HG03103 (cell line): Measurements from ENCODE around the gene TMEM89.

Experiments used
- ATAC-seq: cut with Tn5 transposase; IDR thresholded peaks from one replicate; pipeline ENCODE4 v1.9.1; 2021; ENCODE audit warnings: low read depth; ENCODE audit not compliant: unreplicated experiment

Gene TMEM89

GRCh38 chr3:48644898-48645760, 23.6 kb upstream of the TMEM89 start:
- ATAC-seq = no peak

GRCh38 chr3:48642605-48643004, 21.0 kb upstream of the TMEM89 start:
- ATAC-seq = no peak

- ATAC-seq = no peak
Measured at GRCh38 chr3:48641396-48641795, 19.8 kb upstream of the TMEM89 start.

- ATAC-seq = no peak
Measured at GRCh38 chr3:48639944-48640606, 18.5 kb upstream of the TMEM89 start.

GRCh38 chr3:48637305-48637704, 15.7 kb upstream of the TMEM89 start:
- ATAC-seq = no peak

- no peak for ATAC-seq
Measured at GRCh38 chr3:48636149-48636655, 14.6 kb upstream of the TMEM89 start.

- peak; percentile 79 for ATAC-seq
Measured at GRCh38 chr3:48635222-48636021, 13.9 kb upstream of the TMEM89 start, which contains the start of gene SLC26A6. Gene SLC26A6 (minus strand): TSS chr3:48635461. CDS start chr3:48635393, 68 bp downstream.

GRCh38 chr3:48634661-48635221, 13.2 kb upstream of the TMEM89 start:
- ATAC-seq = peak; percentile 23

GRCh38 chr3:48633743-48634142, 12.2 kb upstream of the TMEM89 start:
- ATAC-seq = no peak

- no peak for ATAC-seq
Measured at GRCh38 chr3:48633256-48633655, 11.7 kb upstream of the TMEM89 start.

GRCh38 chr3:48631516-48632448, 10.2 kb upstream of the TMEM89 start:
- no peak for ATAC-seq

GRCh38 chr3:48630833-48631232, 9.3 kb upstream of the TMEM89 start:
- ATAC-seq = no peak

GRCh38 chr3:48630407-48630806, 8.8 kb upstream of the TMEM89 start:
- no peak for ATAC-seq

- no peak for ATAC-seq
Measured at GRCh38 chr3:48629894-48630293, 8.3 kb upstream of the TMEM89 start.

- no peak for ATAC-seq
Measured at GRCh38 chr3:48628277-48629017, 6.9 kb upstream of the TMEM89 start.

- no peak for ATAC-seq
Measured at GRCh38 chr3:48625600-48625999, 4.0 kb upstream of the TMEM89 start.

GRCh38 chr3:48624767-48625166, 3.2 kb upstream of the TMEM89 start:
- no peak for ATAC-seq

GRCh38 chr3:48623851-48624547, 2.4 kb upstream of the TMEM89 start:
- ATAC-seq = no peak
